Measurements from ENCODE around the gene SLC2A9.

SLC2A9 gene

DNA sequence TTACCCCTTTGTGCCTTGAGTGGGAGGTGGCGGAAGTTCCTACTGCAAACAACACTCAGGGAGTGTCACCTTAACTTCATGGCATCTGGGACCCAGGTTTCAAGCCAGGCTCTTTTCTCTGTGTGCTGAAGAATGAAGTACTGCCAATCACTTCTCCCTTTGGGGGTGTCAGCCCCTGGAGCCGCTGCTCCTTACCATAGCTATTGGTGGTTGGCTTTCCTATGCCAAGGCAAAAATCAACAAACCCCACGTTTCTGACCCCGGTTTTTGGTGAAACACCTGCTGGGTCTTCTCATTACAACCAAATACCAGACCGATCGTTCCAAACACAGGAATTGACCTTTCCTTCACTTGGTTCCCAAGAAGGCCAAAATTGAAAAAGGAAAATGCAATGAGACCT is 19.7 kb upstream of the SLC2A9 start:
- no peak for DNase-seq

- DNase-seq: no peak
These were observed 19.0 kb upstream of the SLC2A9 start for GRCh38 chr4:10040049-10040892.

DNA sequence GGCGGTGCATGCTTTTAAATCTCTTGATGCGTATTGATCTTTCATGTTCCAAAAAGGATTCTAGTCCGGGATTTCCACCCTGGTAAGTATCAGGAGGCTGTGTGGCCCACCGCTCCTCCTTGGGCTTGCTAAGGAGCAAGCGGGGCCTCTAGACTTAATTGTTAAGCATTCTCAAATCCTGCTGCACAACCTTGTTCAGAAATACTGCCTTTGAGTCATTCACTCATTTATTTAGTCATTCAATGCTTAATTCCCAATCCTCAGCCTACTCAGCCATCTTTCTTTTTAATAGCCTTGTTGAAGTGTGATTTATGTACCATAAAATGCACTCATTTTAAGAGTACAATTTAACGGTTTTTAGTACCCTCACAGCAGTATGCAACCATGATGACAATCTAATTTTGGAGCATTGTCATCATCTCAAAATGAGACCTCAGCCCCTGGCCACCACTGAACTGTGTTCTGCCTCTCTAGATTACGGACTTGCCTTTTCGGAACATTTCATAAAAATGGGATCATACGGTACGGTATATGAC is 15.6 kb upstream of the SLC2A9 start:
- no peak for DNase-seq

DNA sequence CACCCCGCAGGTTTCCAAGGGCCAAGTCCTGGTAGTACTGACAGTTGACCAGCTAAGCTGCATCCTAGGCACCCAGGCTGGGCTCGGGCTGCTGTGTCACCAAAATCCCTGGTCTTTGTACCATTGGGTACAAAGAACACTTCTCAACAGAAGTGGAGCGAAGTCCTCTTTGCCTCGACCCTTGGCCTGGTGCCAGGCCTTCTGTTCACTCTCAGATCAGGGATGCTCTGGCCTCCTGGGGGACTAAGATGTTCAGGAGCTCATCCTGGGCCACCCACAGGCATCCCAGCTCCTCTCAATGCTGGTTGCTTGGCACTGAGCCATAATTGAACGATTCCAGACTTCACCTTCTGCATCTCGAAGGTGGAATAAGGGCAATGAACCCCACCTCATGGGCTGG is 13.8 kb upstream of the SLC2A9 start:
- DNase-seq: no peak

DNA sequence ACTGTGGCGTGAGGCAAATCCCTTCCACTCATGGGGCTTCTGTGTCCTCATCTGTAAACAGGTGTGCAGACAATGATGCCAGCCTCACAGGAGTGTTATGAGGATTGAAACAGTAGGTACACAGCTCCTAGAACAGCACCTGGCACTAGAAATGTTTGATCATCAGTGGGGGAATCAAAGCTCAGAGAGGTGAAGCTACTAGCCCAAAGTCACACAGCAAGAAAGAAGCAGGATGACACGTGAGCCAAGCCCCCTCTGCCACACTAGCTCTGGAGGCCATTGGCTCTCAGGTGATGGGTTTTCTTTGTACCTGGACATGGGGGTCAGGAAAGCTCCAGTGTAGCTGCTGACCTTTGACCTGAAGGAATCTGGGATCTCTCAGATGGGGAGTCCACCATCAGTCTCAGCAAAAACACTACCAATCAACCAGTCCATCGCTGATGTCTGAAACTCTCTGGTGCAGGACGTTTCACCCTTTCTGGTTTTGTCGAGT is 13.4 kb upstream of the SLC2A9 start:
- no peak for DNase-seq

GRCh38 chr4:10034136-10034535 is 12.8 kb upstream of the SLC2A9 start:
- no peak for DNase-seq

DNA sequence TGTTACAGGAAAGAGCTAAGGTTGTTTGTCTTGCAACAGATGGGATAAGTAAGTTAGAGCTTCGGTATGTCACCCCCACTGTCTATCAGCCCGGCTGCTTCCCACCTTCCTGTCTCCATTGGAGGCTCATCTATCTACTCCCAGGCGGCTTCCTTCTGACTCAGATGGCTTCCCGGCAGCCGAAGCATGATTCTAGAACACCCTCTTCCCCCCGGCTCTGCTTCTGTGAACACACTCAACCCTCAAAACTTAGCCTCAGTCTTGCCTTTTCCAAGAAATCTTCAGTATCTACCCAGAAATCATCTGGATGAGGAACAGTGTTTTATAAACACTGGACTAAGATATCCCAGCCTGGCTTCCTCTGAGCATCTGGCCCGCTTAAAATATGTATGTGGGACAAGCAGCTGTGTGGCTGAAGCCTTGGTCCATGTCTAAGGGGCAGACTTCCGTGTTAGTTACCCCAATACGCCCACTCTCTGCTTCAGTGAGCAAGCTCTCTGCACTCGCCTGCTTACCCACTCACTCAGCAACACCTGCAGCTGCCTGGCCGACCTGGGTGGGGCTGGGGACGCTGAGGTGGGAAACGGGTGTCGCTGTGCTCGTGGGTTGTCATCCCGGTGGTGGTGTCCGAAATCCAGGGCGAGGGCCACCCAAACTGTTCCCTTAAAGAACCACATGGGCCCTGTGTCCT is 12.0 kb upstream of the SLC2A9 start:
- no peak for DNase-seq

DNA sequence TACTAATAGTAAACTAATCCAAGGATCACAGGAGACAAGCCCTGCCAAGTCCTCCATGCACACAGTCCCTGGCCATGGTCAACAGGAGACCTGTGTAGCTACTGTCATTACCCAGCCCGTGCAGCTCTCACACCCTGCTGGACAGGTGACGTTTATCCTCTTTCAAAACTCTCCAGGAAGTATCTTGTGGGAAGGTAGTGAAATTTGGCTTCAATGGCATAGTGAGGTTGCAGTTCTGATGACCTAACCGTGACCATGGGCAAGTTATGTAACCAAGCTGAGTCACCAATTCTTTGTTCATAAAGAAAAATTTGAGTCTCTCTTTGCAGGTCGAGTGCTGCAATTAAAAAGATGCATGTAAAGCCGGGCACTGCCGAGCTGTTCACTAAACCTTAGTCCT is 11.3 kb upstream of the SLC2A9 start:
- no peak for DNase-seq

DNA sequence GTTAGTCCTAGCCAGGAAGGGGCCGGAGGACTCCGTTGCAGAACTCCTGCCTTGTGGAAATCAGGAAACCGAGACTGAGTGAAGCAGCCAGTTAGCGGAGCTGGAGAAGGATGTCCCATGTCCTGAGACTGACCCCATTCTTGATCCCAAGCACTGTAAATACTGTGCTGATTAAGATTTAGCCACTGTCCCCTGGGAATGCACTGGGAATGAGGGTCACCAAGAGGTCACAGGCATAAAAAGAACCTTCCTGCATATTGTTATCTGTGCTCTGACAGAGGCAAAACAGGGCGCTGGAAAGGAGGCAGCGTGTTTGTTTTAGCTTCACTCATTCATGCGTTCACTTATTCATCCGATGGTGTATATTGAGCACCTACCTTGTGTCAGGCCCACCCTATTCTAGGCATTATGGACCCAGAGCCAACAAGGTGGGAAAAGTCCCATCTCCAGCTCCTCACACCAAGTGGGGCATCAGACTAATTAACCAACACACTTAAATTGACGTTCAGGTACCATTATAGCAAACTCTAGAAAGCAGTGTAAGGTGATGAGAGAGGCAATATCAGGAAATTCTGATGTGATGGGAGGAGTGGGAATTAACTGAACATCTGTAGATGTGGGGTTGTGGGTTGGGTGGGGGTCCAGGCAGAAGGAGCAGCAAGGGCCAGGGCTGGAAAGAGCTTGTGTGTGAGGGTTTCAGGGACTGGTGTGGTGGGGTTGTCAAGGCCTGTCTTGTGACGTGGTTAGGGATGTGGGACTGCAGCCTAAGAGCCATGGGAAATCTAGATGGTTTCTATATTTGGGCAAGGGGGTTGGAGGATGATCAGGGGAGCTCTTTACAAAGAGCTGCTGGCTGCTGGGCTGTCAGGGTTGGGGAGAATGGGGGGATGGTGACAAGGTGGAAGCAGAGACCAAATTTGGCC is 10.6 kb upstream of the SLC2A9 start:
- DNase-seq: no peak

- no peak for DNase-seq
These were observed 9.8 kb upstream of the SLC2A9 start for GRCh38 chr4:10030972-10031667.

GRCh38 chr4:10029403-10029802 is 8.1 kb upstream of the SLC2A9 start:
- no peak for DNase-seq

DNA sequence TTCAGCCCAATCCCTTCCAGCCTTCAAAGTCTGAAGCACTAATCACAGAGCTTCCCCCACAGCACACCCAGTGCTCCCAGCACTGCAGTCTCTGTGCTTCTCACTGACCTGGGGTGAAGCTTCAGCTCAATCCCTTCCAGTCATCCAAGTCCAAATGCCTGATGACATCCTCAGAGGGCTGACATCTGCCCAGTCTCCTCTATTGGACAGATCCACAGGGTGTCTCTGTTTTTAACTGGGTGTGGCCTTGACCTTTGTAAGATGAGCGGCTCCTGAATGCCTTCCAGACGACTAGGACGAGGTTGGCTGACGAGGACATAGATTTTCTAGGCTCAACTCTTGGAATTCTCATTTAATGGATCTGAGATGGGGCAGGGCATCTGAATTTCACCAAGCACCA is 7.6 kb upstream of the SLC2A9 start:
- DNase-seq: no peak

DNA sequence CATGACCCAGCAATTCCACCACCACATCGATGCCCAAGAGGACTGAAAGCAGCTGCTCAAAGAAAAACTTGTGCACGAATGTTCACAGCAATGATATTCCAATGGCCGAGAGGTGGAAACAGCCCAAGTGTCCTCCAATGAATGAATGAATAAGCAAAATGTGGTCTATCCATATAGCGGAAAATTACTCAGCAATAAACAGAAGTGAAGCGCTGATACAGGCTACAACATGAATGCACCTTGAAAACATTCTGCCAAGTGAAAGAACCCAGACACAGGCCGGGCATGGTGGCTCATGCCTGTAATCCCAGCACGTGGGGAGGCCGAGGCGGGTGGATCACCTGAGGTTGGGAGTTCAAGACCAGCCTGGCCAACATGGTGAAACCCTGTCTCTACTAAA is 5.2 kb upstream of the SLC2A9 start:
- DNase-seq: no peak

DNA sequence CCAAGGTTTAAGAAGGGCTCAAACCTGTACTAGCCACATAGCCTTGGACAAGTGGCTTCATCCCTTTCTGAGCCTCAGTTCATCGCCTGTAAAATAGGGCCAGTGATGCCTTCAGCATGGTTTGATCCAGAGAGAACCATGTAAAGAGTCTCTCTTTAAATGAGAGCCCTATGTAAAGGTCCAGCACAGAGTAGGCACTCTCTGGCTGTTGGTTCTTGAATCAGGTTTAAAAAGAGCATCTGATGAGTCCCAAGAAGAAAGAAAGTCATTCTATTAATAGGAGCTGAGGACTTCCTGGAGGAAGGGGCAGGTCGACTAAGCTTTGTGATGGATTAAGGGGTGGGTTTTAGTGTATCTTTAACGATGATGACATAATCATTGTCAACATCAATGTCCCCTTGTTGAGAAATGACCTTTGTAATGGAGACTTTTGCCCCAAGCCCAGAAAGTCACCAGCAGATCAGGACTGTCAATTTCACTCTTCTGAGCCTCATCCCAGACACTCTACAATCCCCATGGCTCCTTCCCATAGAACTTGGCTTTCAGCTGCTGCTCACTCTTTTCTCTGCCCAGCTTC is 4.0 kb upstream of the SLC2A9 start:
- DNase-seq: no peak

DNA sequence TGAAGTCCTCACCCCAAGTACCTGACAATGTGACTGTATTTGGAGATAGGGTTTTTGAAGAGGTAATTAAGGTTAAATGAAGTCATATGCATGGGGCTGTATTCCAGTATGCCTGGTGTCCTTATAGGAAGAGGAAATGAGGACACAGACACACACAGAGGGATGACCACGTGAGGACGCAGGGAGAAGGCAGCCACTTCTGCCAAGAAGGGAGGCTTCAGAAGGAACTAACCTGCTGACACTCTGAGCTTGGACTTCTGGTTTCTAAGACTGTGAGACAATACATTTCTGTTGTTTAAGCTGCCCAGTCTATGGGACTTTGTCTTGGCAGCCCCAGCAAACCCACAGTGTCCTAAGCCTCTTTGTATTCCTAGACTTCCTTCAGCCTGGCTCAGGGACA is 3.0 kb upstream of the SLC2A9 start:
- no peak for DNase-seq

- DNase-seq: no peak
These were observed 2.5 kb upstream of the SLC2A9 start for GRCh38 chr4:10023806-10024205.

DNA sequence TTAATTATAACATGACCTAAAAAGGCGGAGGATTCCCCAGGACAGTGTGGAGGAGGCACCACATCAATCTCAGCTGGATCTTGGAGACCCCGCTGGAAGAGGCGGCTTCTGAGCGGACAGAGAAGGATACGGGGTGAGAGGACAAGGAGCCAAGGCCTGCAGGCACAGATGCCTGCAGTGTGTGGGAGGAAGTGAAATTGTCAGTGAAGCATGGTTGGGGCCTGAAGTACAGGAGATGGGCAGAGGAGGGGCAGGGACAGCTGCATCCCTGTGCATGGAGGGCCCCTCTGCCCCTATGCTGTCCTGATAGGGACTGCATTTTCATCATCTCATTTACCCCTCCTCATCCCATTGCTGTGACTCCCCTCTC is 1.7 kb upstream of the SLC2A9 start:
- no peak for DNase-seq

GRCh38 chr4:10022346-10023049 is 1.2 kb upstream of the SLC2A9 start:
- DNase-seq: no peak

GRCh38 chr4:10021653-10022023 is 341 bp upstream of the SLC2A9 start:
- no peak for DNase-seq

- no peak for DNase-seq
These were observed 1.2 kb downstream of the SLC2A9 start for GRCh38 chr4:10020106-10020505.

GRCh38 chr4:10019521-10020051 is 1.7 kb downstream of the SLC2A9 start:
- DNase-seq: no peak
